Activated CD4-positive, CD25-positive, alpha-beta regulatory T cell treated with anti-CD3 and anti-CD28 coated beads, Interleukin-2, amount 50 U/mL, for 72 hours (primary cell): ENCODE measurements around the gene ASTN2.
"Not testable (repeated sequence)": the region's sequence is repeated elsewhere in the genome, so short reads cannot be mapped to it uniquely, and the experiment has no call there.

Source experiments
- DNase-seq: peaks from one replicate; pipeline ENCODE4 v3.0.0; 2021

Gene ASTN2

GRCh38 chr9:117073071-117073470 is 341.8 kb downstream of the ASTN2 start:
- DNase-seq: no peak

DNA sequence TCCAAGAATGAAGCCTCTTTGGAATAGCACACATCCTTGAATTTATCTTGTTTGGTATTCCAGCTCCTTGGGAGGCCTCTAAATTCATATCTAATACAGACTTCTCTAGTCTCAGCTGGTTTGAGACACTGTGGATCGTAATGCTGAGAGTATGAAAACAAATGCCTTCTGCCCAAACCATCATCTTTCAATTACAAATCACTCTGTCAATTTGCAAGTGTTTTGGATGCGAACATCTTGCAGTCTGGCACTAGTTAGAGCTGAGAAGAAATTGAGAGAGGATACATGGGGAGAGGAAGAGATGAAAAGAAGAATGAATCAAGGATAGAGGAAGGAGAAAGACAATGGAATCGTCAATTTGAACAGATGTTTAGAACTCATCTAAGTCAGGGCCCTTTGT is 342.6 kb downstream of the ASTN2 start:
- DNase-seq: no peak

GRCh38 chr9:117071673-117072207 is 343.1 kb downstream of the ASTN2 start:
- not testable (repeated sequence) for DNase-seq

GRCh38 chr9:117063721-117064471 is 351.0 kb downstream of the ASTN2 start:
- no peak for DNase-seq

- DNase-seq: no peak
Observed at GRCh38 chr9:117060963-117061362, 353.9 kb downstream of the ASTN2 start.

- DNase-seq: no peak
Observed at GRCh38 chr9:117050007-117050406, 364.9 kb downstream of the ASTN2 start.

- no peak for DNase-seq
Observed at GRCh38 chr9:117046666-117047327, 368.1 kb downstream of the ASTN2 start.

- DNase-seq: no peak
Observed at GRCh38 chr9:117044241-117044640, 370.6 kb downstream of the ASTN2 start.

- no peak for DNase-seq
Observed at GRCh38 chr9:117043159-117043558, 371.7 kb downstream of the ASTN2 start.

GRCh38 chr9:117035546-117035945 is 379.3 kb downstream of the ASTN2 start:
- no peak for DNase-seq

- DNase-seq: no peak
Observed at GRCh38 chr9:117034866-117035265, 380.0 kb downstream of the ASTN2 start.

- no peak for DNase-seq
Observed at GRCh38 chr9:117030254-117030768, 384.5 kb downstream of the ASTN2 start.

DNA sequence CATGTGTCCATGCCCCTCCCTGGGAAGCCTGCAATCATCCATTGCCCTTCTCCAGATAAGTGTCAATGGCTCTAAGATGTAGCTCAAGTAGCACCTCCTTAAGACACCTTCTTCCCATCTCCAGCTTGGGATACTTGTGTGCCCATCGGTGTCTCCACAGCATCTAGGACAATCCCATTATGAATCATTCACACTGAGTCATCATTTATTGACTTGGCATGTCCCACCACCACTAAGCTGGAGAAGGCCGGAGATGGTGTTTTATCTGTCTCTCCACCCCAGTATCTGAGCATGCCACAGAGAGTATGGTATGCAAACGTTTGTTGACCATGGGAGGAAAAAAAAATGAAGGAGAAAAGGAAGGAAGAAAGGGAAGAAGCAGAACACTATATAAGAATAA is 385.5 kb downstream of the ASTN2 start:
- no peak for DNase-seq

DNA sequence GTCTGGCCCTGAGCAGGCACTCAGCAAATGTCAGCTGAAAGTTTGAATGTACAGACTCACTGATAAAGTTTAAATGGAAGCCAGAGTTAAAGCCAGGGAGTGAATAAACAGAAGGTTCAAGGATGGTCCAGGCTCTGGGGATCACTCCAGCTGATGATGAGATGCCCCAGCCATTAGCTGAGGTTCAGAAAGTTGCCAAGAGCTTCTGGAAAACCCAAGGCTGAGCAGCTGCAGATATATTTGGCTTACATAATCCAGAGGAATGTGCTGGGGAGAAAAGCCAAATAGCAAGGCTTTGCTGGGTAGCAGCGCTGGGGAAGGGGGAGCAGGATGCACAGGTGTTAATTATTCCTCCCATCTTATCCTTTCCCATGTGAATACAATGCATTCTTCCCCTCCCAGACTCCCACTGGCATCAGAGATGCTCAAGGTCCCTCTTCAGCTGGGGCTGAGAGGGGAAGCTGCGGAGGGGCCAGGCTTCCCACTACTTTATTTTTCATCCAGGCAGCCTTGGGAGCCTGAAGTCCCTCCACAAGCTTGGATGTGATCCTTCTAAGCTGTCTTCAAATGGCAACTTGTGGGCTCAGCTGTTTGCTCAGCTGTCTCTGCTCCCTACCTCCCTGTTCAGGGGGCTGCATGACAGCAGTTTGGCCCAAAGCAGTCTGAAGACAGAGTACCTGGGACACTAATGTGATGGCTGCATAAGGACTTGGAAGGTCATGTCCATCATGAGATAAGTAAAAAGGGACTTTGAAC is 386.6 kb downstream of the ASTN2 start:
- DNase-seq: no peak

GRCh38 chr9:117021906-117022305 is 393.0 kb downstream of the ASTN2 start:
- DNase-seq: no peak

DNA sequence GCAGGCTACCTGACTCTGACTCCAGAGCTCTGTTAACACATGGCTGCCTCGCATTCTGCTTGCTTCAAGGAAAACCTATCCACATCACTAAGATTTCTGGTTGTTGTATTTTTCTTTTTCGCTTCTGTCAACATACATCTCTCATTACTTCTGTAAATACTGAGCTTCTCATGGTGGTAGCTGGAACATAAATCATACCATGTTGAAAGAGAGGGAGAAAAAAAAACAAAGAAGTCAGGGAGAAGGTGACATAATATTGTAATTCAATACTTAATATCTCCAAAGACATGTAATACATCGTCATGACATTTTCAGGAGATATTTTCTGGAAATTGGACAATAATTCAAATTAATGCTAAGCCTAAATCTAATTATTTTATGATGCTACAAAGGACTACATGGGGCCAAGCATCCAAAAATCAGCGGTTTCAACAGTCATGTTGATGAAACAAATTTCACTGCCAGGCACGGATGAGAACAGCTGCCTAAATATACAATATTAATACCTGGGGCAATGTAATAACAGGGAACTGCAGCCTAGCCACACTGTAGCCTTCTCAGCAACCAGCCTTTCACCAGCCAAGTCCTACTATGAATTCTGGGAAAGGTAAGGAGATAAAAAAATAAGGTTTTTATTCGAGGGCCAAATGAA is 395.8 kb downstream of the ASTN2 start:
- no peak for DNase-seq

- DNase-seq: no peak
Observed at GRCh38 chr9:117017414-117017985, 397.4 kb downstream of the ASTN2 start.

- DNase-seq: no peak
Observed at GRCh38 chr9:117014061-117014460, 400.8 kb downstream of the ASTN2 start.

DNA sequence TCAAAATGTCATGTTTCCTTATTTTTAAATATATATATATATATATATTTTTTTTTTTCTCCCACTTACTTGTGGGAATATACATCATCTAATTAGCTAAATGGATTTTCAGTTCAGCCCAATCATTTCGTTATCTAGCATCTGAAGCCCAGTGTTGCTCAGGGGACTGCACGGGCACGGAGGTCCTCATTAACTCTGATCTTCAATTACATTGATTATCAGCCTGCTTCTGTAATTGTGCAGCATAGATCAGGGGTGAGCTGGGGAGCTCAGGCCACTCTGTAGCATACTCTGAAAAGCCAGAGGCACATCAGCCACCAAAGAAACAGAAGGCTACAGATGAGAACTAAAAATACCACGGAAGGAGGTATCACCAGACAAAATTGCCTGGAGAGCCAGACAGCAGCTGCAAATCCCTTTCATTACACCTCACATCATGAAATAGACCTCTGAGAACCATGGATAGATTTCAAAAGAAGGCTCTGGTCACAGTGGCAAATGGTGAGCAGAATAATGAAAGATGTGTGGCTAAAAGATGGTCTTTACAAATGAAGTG is 401.3 kb downstream of the ASTN2 start:
- DNase-seq: no peak

DNA sequence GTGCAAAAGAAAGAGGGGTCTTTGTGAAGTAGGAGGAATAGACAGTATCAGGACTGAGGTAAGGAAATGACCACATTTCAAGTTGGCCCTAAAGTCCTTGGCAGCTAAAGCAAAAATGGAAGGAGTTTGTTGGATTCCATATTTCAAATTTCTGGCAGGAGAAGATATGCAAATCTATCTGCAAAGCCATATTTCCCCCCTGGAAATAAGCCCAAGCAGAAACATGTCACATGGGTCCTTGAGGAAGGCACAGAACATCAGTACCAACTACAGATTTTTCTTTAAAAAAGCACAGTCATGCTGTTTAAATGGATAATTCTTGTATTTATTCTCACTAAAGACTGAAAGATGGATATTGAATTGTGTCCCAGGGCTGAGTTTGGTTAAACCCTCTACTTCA is 404.8 kb downstream of the ASTN2 start:
- DNase-seq: no peak

GRCh38 chr9:117008876-117009275 is 406.0 kb downstream of the ASTN2 start:
- no peak for DNase-seq

DNA sequence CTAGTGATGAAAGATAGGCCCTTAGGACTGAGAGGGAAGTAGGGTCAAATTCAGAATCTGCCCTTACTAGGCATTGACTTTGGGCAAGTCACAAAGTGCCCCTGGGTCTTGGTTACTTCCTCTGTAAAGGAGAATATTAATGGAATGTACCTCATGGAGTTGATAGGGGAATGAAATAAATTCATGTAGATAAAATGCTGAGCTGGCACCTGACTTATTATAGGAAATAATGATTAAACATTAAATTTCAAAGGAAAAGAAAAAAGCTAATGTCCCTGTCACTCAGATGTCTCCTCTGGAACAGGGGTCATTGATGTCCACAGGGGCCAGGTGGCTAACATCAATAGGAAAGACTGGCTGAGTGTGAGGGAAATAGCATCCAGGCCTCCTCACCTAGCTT is 406.4 kb downstream of the ASTN2 start:
- DNase-seq: no peak
